HG02840 (cell line): ENCODE data around the gene AXIN1.
"Not testable (repeated sequence)": the region's sequence is repeated elsewhere in the genome, so short reads cannot be mapped to it uniquely, and the experiment has no call there.

Experiments
- ATAC-seq: cut with Tn5 transposase; IDR thresholded peaks from one replicate; pipeline ENCODE4 v1.9.1; 2021; ENCODE audit warnings: mild to moderate bottlenecking, moderate library complexity, moderate number of reproducible peaks; ENCODE audit not compliant: unreplicated experiment, low FRiP score

The AXIN1 gene, protein sequence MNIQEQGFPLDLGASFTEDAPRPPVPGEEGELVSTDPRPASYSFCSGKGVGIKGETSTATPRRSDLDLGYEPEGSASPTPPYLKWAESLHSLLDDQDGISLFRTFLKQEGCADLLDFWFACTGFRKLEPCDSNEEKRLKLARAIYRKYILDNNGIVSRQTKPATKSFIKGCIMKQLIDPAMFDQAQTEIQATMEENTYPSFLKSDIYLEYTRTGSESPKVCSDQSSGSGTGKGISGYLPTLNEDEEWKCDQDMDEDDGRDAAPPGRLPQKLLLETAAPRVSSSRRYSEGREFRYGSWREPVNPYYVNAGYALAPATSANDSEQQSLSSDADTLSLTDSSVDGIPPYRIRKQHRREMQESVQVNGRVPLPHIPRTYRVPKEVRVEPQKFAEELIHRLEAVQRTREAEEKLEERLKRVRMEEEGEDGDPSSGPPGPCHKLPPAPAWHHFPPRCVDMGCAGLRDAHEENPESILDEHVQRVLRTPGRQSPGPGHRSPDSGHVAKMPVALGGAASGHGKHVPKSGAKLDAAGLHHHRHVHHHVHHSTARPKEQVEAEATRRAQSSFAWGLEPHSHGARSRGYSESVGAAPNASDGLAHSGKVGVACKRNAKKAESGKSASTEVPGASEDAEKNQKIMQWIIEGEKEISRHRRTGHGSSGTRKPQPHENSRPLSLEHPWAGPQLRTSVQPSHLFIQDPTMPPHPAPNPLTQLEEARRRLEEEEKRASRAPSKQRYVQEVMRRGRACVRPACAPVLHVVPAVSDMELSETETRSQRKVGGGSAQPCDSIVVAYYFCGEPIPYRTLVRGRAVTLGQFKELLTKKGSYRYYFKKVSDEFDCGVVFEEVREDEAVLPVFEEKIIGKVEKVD

GRCh38 chr16:352547-353403, at the start of gene AXIN1:
TSS of gene AXIN1 (minus strand) at chr16:352723. CDS start at chr16:347025, 5,698 bp downstream.
- ATAC-seq, result peak; percentile 56

DNA sequence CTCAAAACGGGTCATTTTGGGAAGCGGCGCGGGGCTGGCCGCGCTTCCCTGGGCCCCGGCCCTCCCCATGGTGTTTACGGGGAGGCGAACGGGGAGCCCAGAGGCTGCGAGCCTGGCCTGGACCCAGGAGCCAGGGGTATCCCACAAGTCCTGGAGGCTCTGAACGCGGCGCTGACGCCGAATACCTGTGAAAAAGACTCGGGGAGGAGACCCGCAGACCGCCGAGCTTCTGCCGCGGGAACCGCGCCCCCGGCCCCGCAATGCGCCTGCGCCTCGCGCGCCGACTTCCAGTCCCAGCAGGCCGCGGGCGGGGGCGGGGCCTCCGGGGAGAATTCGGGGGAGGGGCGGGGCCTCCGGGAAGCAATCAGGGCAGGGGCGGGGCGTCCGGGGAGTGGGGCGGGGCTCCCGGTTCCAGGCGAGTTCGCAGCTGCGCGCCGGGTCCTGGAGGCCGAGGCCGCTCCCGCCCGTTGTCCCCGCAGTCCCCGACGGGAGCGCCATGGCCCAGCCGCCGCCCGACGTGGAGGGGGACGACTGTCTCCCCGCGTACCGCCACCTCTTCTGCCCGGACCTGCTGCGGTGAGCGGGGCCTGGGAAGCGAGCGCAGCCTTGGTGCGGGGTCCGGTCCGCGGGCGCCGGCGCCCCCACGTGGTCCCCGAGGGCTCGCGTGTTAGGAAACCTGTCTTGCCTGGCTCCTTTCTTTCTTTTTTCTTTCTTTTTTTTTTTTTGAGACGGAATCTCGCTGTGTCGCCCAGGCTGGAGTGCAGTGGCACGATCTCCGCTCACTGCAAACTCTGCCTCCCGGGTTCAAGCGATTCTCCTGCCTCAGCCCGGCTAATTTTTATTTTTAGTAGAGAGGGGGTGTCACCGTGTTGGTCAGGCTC, 49.2 kb upstream of the AXIN1 start, which contains the start of gene DECR2:
TSS of gene DECR2 (plus strand) at position 418 of the 881 bp plus-strand sequence. CDS start at position 497, 79 bp downstream.
- peak; percentile 59 for ATAC-seq

- ATAC-seq, result no peak
Measured at GRCh38 chr16:400061-400591, 47.6 kb upstream of the AXIN1 start.

DNA sequence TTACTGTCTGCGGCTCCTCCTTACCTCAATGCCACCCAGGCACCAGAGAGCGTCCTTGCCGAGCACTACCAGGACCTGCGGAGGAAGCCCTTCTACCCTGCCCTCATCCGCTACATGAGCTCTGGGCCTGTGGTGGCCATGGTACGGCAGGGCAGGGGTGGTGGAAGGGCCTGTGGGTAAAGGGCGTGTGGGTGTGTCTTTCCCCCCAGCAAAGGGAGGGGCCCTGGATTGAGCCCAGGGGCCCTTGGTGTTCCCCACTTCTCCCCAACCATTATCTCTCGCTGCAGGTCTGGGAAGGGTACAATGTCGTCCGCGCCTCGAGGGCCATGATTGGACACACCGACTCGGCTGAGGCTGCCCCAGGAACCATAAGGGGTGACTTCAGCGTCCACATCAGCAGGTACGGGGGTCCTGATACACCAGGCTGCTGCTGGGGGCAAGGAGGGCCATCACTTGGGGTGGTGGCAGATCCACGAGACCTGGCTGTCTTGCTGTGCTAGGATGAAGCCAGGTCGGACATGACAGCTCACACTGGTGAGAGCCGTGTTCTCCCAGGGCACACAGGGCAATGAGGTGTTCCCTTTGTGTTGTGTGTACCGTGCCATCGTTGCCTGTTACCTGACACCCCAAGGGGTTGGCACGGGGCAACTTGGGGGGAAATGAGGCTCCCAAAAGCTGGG, 47.0 kb upstream of the AXIN1 start:
- no peak for ATAC-seq

DNA sequence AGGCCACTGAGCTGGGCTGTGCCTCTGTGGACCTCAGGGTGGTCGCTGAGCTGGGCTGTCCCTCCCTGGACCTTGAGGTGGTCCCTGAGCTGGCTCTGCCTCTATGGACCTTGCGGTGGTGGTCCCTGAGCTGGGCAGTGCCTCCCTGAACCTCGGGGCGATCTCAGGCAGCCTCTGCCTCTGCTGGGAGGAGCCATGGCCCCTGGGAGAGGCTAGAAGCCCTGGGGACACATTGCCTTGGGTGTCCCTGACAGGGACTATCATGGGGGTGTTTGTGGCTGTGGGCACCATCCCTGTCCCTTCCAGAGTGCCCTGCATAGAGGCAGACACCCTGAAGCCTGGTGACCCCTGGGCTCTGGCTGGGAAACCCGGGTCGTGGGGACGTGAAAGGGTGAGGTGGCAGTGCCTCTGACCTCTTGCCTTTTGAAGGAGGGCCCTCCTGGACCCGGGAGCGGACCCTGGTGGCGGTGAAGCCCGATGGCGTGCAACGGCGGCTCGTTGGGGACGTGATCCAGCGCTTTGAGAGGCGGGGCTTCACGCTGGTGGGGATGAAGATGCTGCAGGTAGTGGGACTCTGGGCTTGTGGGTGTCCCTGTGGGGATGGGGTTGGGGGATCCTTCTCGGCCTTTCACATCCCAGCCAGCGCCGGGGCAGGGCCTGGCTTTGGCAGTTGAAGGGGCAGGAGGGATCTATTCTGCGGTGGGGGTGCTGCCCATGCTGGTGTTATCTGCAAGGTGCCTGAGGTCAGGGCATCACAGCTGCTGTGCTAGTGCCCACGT, 46.2 kb upstream of the AXIN1 start:
- no peak for ATAC-seq

- no peak for ATAC-seq
Measured at GRCh38 chr16:397736-398332, 45.3 kb upstream of the AXIN1 start.

- ATAC-seq, result no peak
Measured at GRCh38 chr16:397135-397661, 44.7 kb upstream of the AXIN1 start, which contains the start of gene NME4. TSS of gene NME4 (plus strand) at chr16:397199. CDS start at chr16:397223, 24 bp downstream.

DNA sequence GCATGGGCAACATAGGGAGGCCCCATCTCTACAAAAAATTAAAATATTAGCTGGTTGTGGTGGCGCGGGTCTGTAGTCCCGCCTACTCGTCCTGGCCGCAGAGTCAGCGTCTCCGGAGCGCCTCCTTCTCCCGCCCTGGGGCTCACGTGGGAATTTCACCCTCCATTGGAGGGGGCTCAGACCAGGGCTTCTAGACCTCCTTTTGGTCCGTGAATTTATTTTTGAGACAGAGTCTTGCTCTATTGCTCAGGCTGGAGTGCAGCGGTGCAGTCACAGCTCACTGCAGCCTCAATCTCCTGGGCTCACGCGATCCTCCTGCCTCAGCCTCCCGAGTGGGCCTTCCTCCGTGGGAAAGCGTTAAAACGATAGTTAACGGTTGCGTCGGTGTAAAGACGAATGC, 44.1 kb upstream of the AXIN1 start:
- no peak for ATAC-seq

DNA sequence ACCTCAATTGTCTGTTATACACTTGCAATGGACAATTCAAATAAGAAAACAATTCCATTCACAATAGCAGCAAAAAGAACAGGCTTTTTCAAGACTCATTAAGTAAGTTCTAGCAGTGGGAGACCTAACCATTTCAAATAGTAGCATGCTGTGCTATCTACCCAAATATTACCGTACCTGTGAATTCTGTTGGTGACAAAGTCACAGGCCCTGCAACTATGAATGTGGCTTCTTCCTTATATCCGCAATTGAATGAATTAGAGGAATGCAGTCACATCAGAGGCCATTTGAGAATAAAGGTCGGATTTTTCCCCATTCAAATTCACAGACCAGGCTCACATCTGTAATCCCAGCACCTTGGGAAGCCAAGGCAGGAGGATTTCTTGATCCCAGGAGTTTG, 43.7 kb upstream of the AXIN1 start:
- ATAC-seq, result no peak

- ATAC-seq, result no peak
Measured at GRCh38 chr16:392450-393030, 40.0 kb upstream of the AXIN1 start.

DNA sequence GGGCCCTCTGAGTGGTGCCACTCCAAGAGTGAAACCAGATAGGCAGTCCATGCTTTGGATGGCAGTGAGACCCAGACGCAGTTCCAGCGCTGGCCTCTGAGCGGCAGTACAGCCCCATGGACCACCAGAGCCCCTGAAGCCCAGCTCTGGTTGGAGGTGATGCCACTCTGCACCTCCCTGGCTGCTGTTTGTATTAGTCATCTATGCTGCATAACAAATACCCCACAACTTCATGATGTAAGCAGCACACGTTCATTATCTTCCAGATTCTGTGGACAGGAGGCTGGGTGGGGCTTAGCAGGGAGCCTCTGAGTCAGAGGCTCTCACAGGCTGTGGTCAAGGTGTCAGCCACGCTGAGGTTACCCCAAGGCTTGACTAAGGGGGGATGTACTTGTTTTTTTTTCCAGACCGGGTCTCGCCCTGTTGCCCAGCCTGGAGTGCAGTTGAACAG, 39.4 kb upstream of the AXIN1 start:
- no peak for ATAC-seq

DNA sequence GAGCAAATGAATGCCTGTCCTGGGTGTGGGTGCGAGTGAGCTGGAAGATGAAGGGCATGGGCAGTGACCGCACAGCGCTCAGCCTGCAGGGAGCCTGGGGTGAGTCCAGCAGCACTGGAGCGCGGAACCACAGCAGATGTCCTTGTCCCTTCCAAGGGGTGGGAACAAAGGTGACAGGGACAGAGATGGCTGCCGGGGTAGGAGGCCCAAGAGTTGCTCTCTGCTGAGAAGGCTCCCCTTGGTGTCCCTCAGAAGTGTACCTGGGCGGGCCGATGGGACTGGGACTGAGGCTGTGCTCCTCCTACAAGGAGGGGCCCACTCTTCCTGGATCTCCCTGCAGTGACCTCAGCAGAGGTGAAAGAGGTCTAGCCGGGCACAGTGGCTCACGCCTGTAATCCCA, 36.8 kb upstream of the AXIN1 start:
- ATAC-seq, result no peak

- ATAC-seq, result not testable (repeated sequence)
Measured at GRCh38 chr16:387761-388666, 35.5 kb upstream of the AXIN1 start.

- no peak for ATAC-seq
Measured at GRCh38 chr16:386641-387156, 34.2 kb upstream of the AXIN1 start.

- no peak for ATAC-seq
Measured at GRCh38 chr16:383326-384051, 31.0 kb upstream of the AXIN1 start.
